Gastroesophageal sphincter (tissue), 4 donors: ENCODE measurements around the gene NAGPA. TPM values are rescaled to one million over a fixed set of nuclear protein-coding genes. Genes with fewer than 3 reads are reported as not detected.

ENCODE experiments used
- ATAC-seq: fragments of 150-250 bp; one replicate; pipeline ENCODE4 v1.9.1; 2016; ENCODE audit warnings: mild to moderate bottlenecking, moderate library complexity
- H3K27ac ChIP-seq, 4 donors: fragments of 200-600 bp; sonication (generic) in 3 of 4; 1 replicate in 3 of 4; 2 replicates in 1 of 4; pipeline ENCODE4 v1.5.1; 2016 to 2019
- H3K27me3 ChIP-seq: fragments of 200-600 bp; sonication (generic); one replicate; pipeline ENCODE4 v1.5.1; 2019
- H3K36me3 ChIP-seq, 2 donors: fragments of 200-600 bp; sonication (generic); one replicate each; pipeline ENCODE4 v1.5.1; 2019; ENCODE audit warnings: control low read depth in 1 of 2
- H3K4me1 ChIP-seq, 3 donors: fragments of 200-600 bp; sonication (generic); 1 replicate in 2 of 3; 2 replicates in 1 of 3; pipeline ENCODE4 v1.5.1; 2016 to 2019; ENCODE audit warnings: control low read depth in 2 of 3
- H3K4me3 ChIP-seq, 2 donors: fragments of 200-600 bp; sonication (generic); one replicate each; pipeline ENCODE4 v1.5.1; 2019; ENCODE audit warnings: mild to moderate bottlenecking in 1 of 2, moderate library complexity in 1 of 2
- H3K9me3 ChIP-seq, 3 donors: fragments of 200-600 bp; sonication (generic); one replicate each; pipeline ENCODE4 v1.5.1; 2017 to 2019; ENCODE audit warnings: control low read depth in 2 of 3
- CTCF ChIP-seq, 4 experiments: fragments of 200-600 bp in 2 of 4; fragments of 450-650 bp in 2 of 4; sonication (generic) in 1 of 4; IDR thresholded peaks; one replicate each; pipeline ENCODE4 v1.5.1; 2017 to 2019; ENCODE audit warnings: antibody characterized with exemption in 4 of 4, mild to moderate bottlenecking in 2 of 4, moderate library complexity in 2 of 4
- EP300 ChIP-seq: sonication (generic); formaldehyde crosslinking; IDR thresholded peaks from one replicate; pipeline ENCODE4 v1.6.1; 2017; ENCODE audit warnings: antibody characterized with exemption, mild to moderate bottlenecking
- POLR2A ChIP-seq, 2 donors: fragments of 450-650 bp; IDR thresholded peaks; one replicate each; pipeline ENCODE4 v1.6.1; 2017; ENCODE audit warnings: antibody characterized with exemption in 2 of 2, mild to moderate bottlenecking in 2 of 2, moderate library complexity in 1 of 2
- POLR2AphosphoS5 ChIP-seq: sonication (generic); formaldehyde crosslinking; IDR thresholded peaks from one replicate; pipeline ENCODE4 v1.6.1; 2017; ENCODE audit warnings: antibody characterized with exemption
- WGBS, 2 donors: methylation state at CpG; one replicate each; pipeline ENCODE4 v1.1.5; 2018; ENCODE audit warnings: low coverage in 1 of 2; 5-methylcytosine and 5-hydroxymethylcytosine counted together
- total RNA-seq, 4 donors: library from RNA; depleted of rRNA; stranded (reverse); fragments of >200 nt; gene quantifications; one replicate each; pipeline ENCODE4 v1.1.0, GENCODE V29; 2016

NAGPA gene
- total RNA-seq, 4 donors from 2014 or later, result 17.8 to 37.8 (median 27.7) TPM

GRCh38 chr16:5042574-5043171 is 8.9 kb upstream of the NAGPA start:
- no peaks in the 10 kb centered on the region for H3K9me3 ChIP-seq
- TF ChIP-seq CTCF (IDR thresholded peaks at IDR 0.05) (no peak), POLR2A (IDR thresholded peaks at IDR 0.05) (no peak), POLR2AphosphoS5 (no peak), EP300 (no peak)
- no peak overlapping the region for H3K4me3 ChIP-seq
- 60 to 70% methylated on average over 7 to 9 of the region's 14 CpGs for WGBS, 2 donors
- no peaks in the 10 kb centered on the region for H3K4me1 ChIP-seq
- no peak overlapping the region for H3K27ac ChIP-seq
- H3K27me3 ChIP-seq, result peaks cover 7% of the 10 kb centered on the region
- ATAC-seq, result no peak
- H3K36me3 ChIP-seq, result peaks cover 0 to 30% of the 10 kb centered on the region in 2 donors

GRCh38 chr16:5041600-5042133 is 7.9 kb upstream of the NAGPA start:
- Histone ChIP-seq H3K4me3 (no peak overlapping the region), H3K27ac (no peak overlapping the region), H3K9me3 (no peaks in the 10 kb centered on the region), H3K27me3 (peaks cover 7% of the 10 kb centered on the region), H3K36me3 (peaks cover 0 to 30% of the 10 kb centered on the region in 2 donors), H3K4me1 (no peaks in the 10 kb centered on the region)
- WGBS, 2 donors, result 75 to 84% methylated on average over 6 to 10 of the region's 12 CpGs
- TF ChIP-seq POLR2AphosphoS5 (no peak), POLR2A (IDR thresholded peaks at IDR 0.05) (no peak), CTCF (IDR thresholded peaks at IDR 0.05) (no peak), EP300 (no peak)
- ATAC-seq, result no peak

GRCh38 chr16:5040451-5040850 is 6.7 kb upstream of the NAGPA start:
- peaks cover 0 to 24% of the 10 kb centered on the region in 2 donors for H3K36me3 ChIP-seq
- no peak for TF ChIP-seq POLR2AphosphoS5
- TF ChIP-seq CTCF (IDR thresholded peaks at IDR 0.05), result no peak
- H3K27ac ChIP-seq, result no peak overlapping the region
- 48 to 71% methylated on average over 5 to 6 of the region's 7 CpGs for WGBS, 2 donors
- no peak overlapping the region for H3K4me3 ChIP-seq
- H3K9me3 ChIP-seq, result no peaks in the 10 kb centered on the region
- peaks cover 7% of the 10 kb centered on the region for H3K27me3 ChIP-seq
- H3K4me1 ChIP-seq, result no peaks in the 10 kb centered on the region
- no peak for ATAC-seq

GRCh38 chr16:5036228-5037156 is 2.8 kb upstream of the NAGPA start:
- TF ChIP-seq CTCF (IDR thresholded peaks at IDR 0.05) (no peak), POLR2AphosphoS5 (no peak), POLR2A (IDR thresholded peaks at IDR 0.05) (no peak), EP300 (no peak)
- Histone ChIP-seq H3K9me3 (no peaks in the 10 kb centered on the region), H3K27ac (no peak overlapping the region), H3K4me1 (peaks cover 2 to 26% (median 7%) of the 10 kb centered on the region in 3 donors), H3K36me3 (no peaks in the 10 kb centered on the region), H3K4me3 (no peak overlapping the region), H3K27me3 (no peaks in the 10 kb centered on the region)
- 26 to 49% methylated on average over 8 to 10 of the region's 12 CpGs for WGBS, 2 donors
- ATAC-seq, result no peak
